Parathyroid adenoma (tissue), 2 donors: Measurements from ENCODE around the gene NKD1.

Experiments
- H2AFZ ChIP-seq: fragments of 300-600 bp; sonication (generic); one replicate; pipeline ENCODE4 v1.7.0; 2017; ENCODE audit warnings: antibody characterized with exemption, mild to moderate bottlenecking
- H3K27ac ChIP-seq: fragments of 300-600 bp; sonication (generic); one replicate; pipeline ENCODE4 v1.7.0; 2017
- H3K27me3 ChIP-seq: fragments of 300-600 bp; sonication (generic); one replicate; pipeline ENCODE4 v1.7.0; 2017; ENCODE audit warnings: low read length; ENCODE audit not compliant: control insufficient read depth, insufficient read depth
- H3K36me3 ChIP-seq: fragments of 300-600 bp; sonication (generic); one replicate; pipeline ENCODE4 v1.7.0; 2017; ENCODE audit warnings: low read length; ENCODE audit not compliant: control insufficient read depth, insufficient read depth
- H3K4me1 ChIP-seq: fragments of 300-600 bp; sonication (generic); one replicate; pipeline ENCODE4 v1.7.0; 2017; ENCODE audit warnings: control low read depth
- H3K4me2 ChIP-seq: fragments of 300-600 bp; sonication (generic); one replicate; pipeline ENCODE4 v1.7.0; 2017; ENCODE audit warnings: low read length
- H3K4me3 ChIP-seq: fragments of 300-600 bp; sonication (generic); one replicate; pipeline ENCODE4 v1.7.0; 2017; ENCODE audit warnings: low read depth, low read length
- H3K79me2 ChIP-seq: fragments of 300-600 bp; sonication (generic); one replicate; pipeline ENCODE4 v1.7.0; 2017; ENCODE audit warnings: control low read depth
- H3K9ac ChIP-seq: fragments of 300-600 bp; sonication (generic); one replicate; pipeline ENCODE4 v1.7.0; 2017; ENCODE audit warnings: mild to moderate bottlenecking
- H3K9me3 ChIP-seq: fragments of 300-600 bp; sonication (generic); one replicate; pipeline ENCODE4 v1.7.0; 2017; ENCODE audit warnings: low read length; ENCODE audit not compliant: control insufficient read depth
- CTCF ChIP-seq: fragments of 300-600 bp; sonication (generic); IDR thresholded peaks from one replicate; pipeline ENCODE4 v1.7.0; 2017; ENCODE audit warnings: antibody characterized with exemption, mild to moderate bottlenecking
- donor health status: primary hyperparathyroidism.

Gene NKD1

GRCh38 chr16:50519602-50520001 lies 28.6 kb upstream of the NKD1 start:
- no peaks in the 10 kb centered on the region for H3K36me3 ChIP-seq
- H3K27me3 ChIP-seq: no peaks in the 10 kb centered on the region
- H3K4me2 ChIP-seq: no peak overlapping the region
- TF ChIP-seq CTCF: no peak
- H2AFZ ChIP-seq: no peak overlapping the region
- no peaks in the 10 kb centered on the region for H3K79me2 ChIP-seq
- H3K9ac ChIP-seq: no peak overlapping the region
- no peak overlapping the region for H3K4me3 ChIP-seq
- no peak overlapping the region for H3K27ac ChIP-seq
- no peaks in the 10 kb centered on the region for H3K4me1 ChIP-seq
- H3K9me3 ChIP-seq: no peaks in the 10 kb centered on the region

GRCh38 chr16:50520451-50521245 lies 27.5 kb upstream of the NKD1 start:
- Histone ChIP-seq H3K4me1 (no peaks in the 10 kb centered on the region), H3K4me2 (no peak overlapping the region), H3K27me3 (no peaks in the 10 kb centered on the region), H3K36me3 (no peaks in the 10 kb centered on the region), H3K4me3 (no peak overlapping the region), H2AFZ (no peak overlapping the region), H3K27ac (no peak overlapping the region), H3K9ac (no peak overlapping the region), H3K9me3 (no peaks in the 10 kb centered on the region), H3K79me2 (no peaks in the 10 kb centered on the region)
- no peak for TF ChIP-seq CTCF

- Histone ChIP-seq H3K4me3 (no peak overlapping the region), H3K9me3 (no peaks in the 10 kb centered on the region), H3K27ac (no peak overlapping the region), H3K36me3 (no peaks in the 10 kb centered on the region), H3K27me3 (no peaks in the 10 kb centered on the region), H3K9ac (no peak overlapping the region), H3K79me2 (no peaks in the 10 kb centered on the region), H3K4me2 (no peak overlapping the region), H3K4me1 (no peaks in the 10 kb centered on the region), H2AFZ (no peak overlapping the region)
- TF ChIP-seq CTCF: no peak
Measured at GRCh38 chr16:50521246-50521900, 26.8 kb upstream of the NKD1 start.

GRCh38 chr16:50522324-50522723 lies 25.9 kb upstream of the NKD1 start:
- no peak for TF ChIP-seq CTCF
- no peak overlapping the region for H3K4me2 ChIP-seq
- no peak overlapping the region for H3K27ac ChIP-seq

GRCh38 chr16:50523710-50524109 lies 24.5 kb upstream of the NKD1 start:
- no peak for TF ChIP-seq CTCF
- no peak overlapping the region for H3K4me3 ChIP-seq
- no peaks in the 10 kb centered on the region for H3K4me1 ChIP-seq
- no peak overlapping the region for H3K4me2 ChIP-seq
- no peaks in the 10 kb centered on the region for H3K36me3 ChIP-seq
- no peak overlapping the region for H3K27ac ChIP-seq
- no peak overlapping the region for H2AFZ ChIP-seq
- no peaks in the 10 kb centered on the region for H3K79me2 ChIP-seq
- no peaks in the 10 kb centered on the region for H3K27me3 ChIP-seq
- no peaks in the 10 kb centered on the region for H3K9me3 ChIP-seq
- no peak overlapping the region for H3K9ac ChIP-seq

More at GRCh38 chr16:50522324-50522723, 25.9 kb upstream of the NKD1 start:
- H3K27me3 ChIP-seq: no peaks in the 10 kb centered on the region
- H3K79me2 ChIP-seq: no peaks in the 10 kb centered on the region
- no peaks in the 10 kb centered on the region for H3K9me3 ChIP-seq
- no peak overlapping the region for H2AFZ ChIP-seq
- H3K4me3 ChIP-seq: no peak overlapping the region
- H3K4me1 ChIP-seq: no peaks in the 10 kb centered on the region
- H3K36me3 ChIP-seq: no peaks in the 10 kb centered on the region
- no peak overlapping the region for H3K9ac ChIP-seq
